ENCODE results near the gene NSA2.

The NSA2 gene

GRCh38 chr5:74801197-74801596 lies 34.1 kb downstream of the NSA2 start:
- no peak for DNase-seq (ENCODE audit: low read depth, low spot score)
- H3K4me3 ChIP-seq (ENCODE audit: low read length), result no peak overlapping the region

DNA sequence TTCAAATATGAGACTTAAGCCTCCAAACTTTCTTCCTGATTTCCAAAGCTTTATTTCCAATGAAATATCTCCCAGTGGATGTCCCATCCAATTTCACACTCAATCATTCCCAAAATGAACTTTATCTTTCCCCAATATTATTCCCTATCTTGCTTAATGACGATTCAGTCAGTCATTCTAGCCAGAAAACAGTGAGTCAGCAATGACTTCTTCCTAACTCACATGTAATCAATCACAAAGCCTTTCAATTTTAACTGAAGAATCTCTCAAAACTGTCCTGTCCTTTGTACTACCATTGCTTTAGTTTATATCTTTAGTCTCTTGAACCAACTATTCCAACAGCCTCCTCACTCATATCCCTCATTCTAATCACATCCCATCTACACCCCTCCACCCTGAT lies 34.9 kb downstream of the NSA2 start:
- H3K4me3 ChIP-seq (ENCODE audit: low read length), result no peak overlapping the region

GRCh38 chr5:74810915-74811314 lies 43.9 kb downstream of the NSA2 start:
- no peak for DNase-seq (ENCODE audit: low read depth, low spot score)
- H3K4me3 ChIP-seq (ENCODE audit: low read length), result no peak overlapping the region

More for the DNA sequence above, 34.9 kb downstream of the NSA2 start:
- DNase-seq (ENCODE audit: low read depth, low spot score), result no peak

DNA sequence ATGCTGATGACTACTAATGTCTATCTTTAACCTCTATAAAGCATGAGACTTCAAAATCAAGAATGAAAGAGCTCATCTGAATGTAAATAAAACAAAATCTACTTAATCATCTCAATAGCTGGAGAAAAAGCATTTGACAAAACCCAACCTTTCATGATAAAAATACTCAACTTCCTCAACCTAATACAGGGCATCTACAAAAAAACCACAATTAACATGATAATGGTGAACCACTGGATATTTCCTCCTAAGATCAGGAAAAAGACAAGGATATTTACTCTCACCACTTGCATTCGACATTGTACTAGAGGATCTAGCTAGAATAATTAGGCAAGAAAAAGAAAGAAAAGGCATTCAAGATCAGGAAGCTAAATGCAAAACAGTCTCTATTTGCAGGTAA lies 49.8 kb downstream of the NSA2 start:
- no peak overlapping the region for H3K4me3 ChIP-seq (ENCODE audit: low read length)
- no peak for DNase-seq (ENCODE audit: low read depth, low spot score)

DNA sequence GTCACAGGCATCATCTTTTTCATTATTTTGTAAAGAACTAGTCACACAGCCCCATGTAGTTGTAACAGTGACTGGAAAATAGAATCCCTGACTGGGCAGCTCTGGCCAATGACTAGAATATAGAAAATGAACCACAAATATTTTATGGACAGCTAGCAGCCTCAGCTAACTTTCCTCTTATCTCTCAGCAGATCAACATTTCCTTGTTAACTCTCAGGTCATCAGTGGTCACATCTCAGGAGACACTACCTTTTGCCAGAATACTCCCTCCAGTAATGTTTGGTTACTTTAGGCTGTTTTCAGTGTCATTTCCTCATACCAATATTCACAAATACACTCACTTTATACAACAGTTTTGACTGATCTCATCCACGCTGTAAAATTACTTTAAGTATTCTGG lies 55.2 kb downstream of the NSA2 start:
- H3K4me3 ChIP-seq (ENCODE audit: low read length), result no peak overlapping the region
- DNase-seq (ENCODE audit: low read depth, low spot score), result no peak

- no peak overlapping the region for H3K4me3 ChIP-seq (ENCODE audit: low read length)
- no peak for DNase-seq (ENCODE audit: low read depth, low spot score)
Observed at GRCh38 chr5:74829413-74829812, 62.4 kb downstream of the NSA2 start.

Measured in Jurkat, Clone E6-1 (cell line).